GM12801 (cell line): ENCODE data around the gene TRPC5OS.

Source experiments
- CTCF ChIP-seq: IDR thresholded peaks from one replicate; pipeline ENCODE4 v1.5.1; 2011; ENCODE audit warnings: control low read depth; ENCODE audit not compliant: insufficient read length; ENCODE audit errors: extremely low read depth

TRPC5OS gene

GRCh38 chrX:111896148-111896547, 20.2 kb downstream of the TRPC5OS start:
- TF ChIP-seq CTCF, result no peak

GRCh38 chrX:111914398-111915090, 38.6 kb downstream of the TRPC5OS start:
- TF ChIP-seq CTCF, result no peak

GRCh38 chrX:111917591-111917990, 41.6 kb downstream of the TRPC5OS start:
- TF ChIP-seq CTCF, result no peak

GRCh38 chrX:111928456-111928855, 52.5 kb downstream of the TRPC5OS start:
- no peak for TF ChIP-seq CTCF
